ENCODE data around the gene DKC1.
A peak's percentile ranks its signal among the peaks of the same experiment; 100 is the strongest.

The DKC1 gene

DNA sequence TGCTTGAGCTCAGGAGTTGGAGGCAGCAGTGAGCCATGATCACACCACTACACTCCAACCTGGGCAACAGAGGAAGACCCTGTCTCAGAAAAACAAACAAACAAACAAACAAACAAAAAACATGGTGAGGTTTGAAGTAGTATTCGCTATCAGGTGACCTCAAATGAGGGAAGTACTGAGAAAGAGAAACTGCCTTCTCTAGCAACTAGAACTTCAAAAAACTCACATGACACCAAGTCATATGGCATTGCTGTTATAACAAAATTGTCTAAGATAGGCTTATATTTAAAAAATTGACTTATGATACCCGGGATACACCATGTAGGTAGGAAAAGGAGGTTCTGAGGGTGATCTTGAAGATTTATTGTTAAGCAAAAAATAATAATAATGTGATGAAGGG lies 32.4 kb downstream of the DKC1 start:
- H3K27ac Mint-ChIP-seq: no peak overlapping the region
- H3K4me3 Mint-ChIP-seq: no peak overlapping the region
- peaks cover 18% of the 10 kb centered on the region for H3K4me1 Mint-ChIP-seq
- ATAC-seq (no peak), DNase-seq (ENCODE audit: low spot score in 2 of 2) (no peak)
- H3K9me3 Mint-ChIP-seq: peaks cover 2% of the 10 kb centered on the region
- peaks cover 9% of the 10 kb centered on the region for H3K36me3 Mint-ChIP-seq

DNA sequence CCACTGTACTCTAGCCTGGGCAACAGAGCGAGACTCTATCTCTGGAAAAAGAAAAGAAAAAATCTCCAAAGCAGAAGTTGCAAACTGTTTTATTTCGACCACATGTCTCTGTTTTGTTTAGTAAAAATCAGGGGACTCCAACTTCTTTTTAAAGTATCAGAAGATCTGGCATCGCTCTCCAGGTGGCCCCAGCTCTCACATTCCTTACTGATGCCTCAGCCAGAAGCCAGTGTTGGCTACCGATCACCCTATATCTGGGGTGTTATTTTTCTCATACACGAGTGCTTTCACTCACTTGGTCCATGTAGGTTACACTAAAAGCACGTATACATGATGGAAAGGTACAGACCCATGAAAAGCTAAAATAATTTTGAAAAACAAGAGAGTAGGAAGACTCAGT lies 34.3 kb downstream of the DKC1 start:
- Mint-ChIP-seq H3K9me3 (peaks cover 2% of the 10 kb centered on the region), H3K36me3 (peaks cover 9% of the 10 kb centered on the region), H3K4me1 (peaks cover 22% of the 10 kb centered on the region), H3K27ac (no peak overlapping the region), H3K4me3 (no peak overlapping the region)
- ATAC-seq (no peak), DNase-seq (ENCODE audit: low spot score in 2 of 2) (no peak)

DNA sequence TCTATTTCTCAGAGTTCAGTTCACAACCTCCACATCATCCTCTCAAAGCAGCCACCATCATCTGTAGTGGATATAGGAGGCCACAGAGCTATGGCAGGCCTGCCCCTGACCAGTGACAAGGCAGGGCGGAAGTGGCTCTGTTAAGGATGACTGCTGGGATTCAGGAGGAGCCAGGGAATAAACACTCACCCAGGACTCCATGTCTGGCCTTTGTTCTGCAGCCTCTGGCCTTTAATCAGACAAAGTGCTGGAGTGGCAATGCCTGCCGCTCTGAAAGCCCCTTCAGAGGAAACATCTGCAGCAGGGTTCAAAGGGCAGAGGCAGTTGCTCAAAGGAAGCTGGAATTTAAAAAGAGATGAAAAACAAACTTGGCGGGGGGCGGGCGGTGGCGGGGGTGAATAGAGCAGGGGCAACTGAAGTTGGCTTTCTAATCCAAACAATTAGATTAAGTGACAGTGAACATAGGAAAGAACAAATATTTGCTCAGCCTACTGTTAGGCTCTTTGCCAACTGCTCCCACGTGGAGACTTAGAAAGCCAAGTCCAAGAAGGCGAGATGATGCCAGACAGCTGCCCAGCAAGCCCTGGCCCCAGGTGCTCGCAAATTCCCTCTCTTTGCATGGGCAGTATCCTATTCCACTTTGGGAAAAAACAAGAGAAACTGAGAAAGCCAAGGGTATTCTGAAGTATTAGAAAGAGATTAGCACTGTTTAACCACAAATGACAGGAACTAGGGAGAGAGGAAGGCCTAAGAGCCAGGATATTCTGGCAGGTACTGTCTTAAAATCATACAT lies 37.1 kb downstream of the DKC1 start:
- no peak for DNase-seq (ENCODE audit: low spot score in 2 of 2)
- Mint-ChIP-seq H3K9me3 (peaks cover 2% of the 10 kb centered on the region), H3K36me3 (peaks cover 9% of the 10 kb centered on the region), H3K4me3 (peak overlapping the region; percentile 65), H3K4me1 (peaks cover 27% of the 10 kb centered on the region), H3K27ac (peak overlapping the region; percentile 87)
- no peak for ATAC-seq

DNA sequence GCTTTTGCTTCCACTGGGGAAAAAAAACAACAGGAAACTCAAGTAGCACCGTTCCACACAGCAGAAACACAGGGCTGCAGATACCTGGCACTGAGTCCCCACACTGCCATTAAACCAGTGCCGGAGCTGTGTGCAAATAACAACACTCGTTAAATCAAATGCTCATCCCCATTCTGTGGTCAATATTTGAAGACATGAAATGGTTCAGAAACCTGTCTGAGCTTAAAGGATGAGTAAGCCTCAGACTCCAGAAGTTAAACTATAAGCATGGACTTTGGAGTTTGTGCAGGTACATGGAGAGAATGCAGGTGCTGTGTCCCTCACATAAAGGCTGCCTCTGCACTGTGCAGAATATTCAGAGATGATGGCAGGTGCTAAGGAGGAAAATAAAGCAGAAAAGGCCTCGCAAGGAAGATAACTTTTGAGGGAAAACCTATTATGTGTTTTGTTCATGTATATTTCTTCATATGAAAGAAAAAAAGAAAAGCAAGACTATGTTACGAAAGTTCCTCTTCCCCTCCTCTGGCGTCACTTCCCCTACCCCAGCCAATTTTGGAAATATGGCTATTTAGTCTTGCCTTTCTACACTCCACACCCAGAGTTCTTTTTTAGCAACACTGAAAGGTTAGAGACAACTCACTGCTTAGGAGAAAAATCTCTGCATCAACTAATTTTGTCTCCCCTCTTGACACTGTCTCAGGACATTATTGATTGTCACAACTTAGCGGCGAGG lies 38.0 kb downstream of the DKC1 start:
- DNase-seq (ENCODE audit: low spot score in 2 of 2): no peak
- peak overlapping the region; percentile 87 for H3K27ac Mint-ChIP-seq
- peaks cover 2% of the 10 kb centered on the region for H3K9me3 Mint-ChIP-seq
- H3K4me1 Mint-ChIP-seq: peaks cover 27% of the 10 kb centered on the region
- peaks cover 9% of the 10 kb centered on the region for H3K36me3 Mint-ChIP-seq
- no peak for ATAC-seq
- no peak overlapping the region for H3K4me3 Mint-ChIP-seq

DNA sequence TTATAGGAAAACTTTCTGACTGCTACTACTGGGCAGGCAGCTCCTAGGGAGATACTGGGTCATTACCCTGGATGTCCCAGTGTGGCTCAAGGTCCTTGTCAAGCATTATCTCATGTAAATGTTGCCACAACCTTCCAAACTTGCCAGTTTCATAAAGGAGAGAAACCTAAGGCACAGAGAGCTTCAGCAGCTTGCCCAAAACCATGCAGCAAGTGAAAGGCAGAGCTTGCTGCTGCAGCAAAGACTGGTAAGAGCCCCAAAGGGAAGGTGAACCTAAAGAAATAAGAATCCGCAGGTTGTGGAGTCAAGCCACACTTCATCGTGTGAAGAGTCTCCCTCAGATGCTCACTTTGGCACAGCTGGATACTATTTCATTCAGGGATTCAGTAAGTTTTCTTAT lies 40.3 kb downstream of the DKC1 start:
- Mint-ChIP-seq H3K27ac (no peak overlapping the region), H3K4me1 (peaks cover 27% of the 10 kb centered on the region), H3K4me3 (no peak overlapping the region), H3K9me3 (peaks cover 2% of the 10 kb centered on the region), H3K36me3 (peaks cover 9% of the 10 kb centered on the region)
- ATAC-seq (no peak), DNase-seq (ENCODE audit: low spot score in 2 of 2) (no peak)

DNA sequence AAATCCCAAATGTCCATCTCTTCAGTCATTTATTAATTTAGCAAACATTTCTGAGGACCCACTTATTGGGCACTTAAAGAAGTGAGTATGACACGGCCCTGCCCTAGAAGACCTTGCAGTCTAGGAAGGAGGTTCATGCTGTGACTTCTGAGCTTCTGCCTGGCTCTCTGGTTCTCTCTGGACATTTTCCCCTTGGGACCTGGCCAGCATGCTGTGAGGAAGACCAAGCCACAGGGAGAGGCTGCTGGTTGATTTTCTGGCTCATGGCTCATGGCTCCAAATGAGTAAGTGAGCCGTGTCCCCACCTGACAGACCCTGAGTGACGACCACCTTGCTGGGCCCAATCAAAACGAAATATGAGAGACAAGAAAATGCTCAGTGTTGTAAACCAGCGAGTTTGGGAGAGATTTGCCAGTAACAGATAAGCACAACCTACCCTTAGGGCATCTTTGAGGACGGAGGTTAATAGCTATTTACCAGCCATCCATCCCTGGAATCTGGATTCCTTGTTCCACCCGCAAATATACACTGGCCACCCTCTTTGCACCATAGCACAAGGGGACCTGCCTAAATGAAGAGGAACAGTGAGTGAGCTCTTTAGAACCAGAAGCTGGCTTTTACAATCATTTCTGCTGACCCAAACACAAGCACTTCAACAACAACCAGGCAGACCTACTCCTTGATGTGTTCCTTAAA lies 41.7 kb downstream of the DKC1 start:
- DNase-seq (ENCODE audit: low spot score in 2 of 2): no peak
- H3K27ac Mint-ChIP-seq: no peak overlapping the region
- H3K4me1 Mint-ChIP-seq: peaks cover 15% of the 10 kb centered on the region
- no peak for ATAC-seq
- peak overlapping the region; percentile 77 for H3K4me3 Mint-ChIP-seq
- peaks cover 3% of the 10 kb centered on the region for H3K36me3 Mint-ChIP-seq
- H3K9me3 Mint-ChIP-seq: no peaks in the 10 kb centered on the region

DNA sequence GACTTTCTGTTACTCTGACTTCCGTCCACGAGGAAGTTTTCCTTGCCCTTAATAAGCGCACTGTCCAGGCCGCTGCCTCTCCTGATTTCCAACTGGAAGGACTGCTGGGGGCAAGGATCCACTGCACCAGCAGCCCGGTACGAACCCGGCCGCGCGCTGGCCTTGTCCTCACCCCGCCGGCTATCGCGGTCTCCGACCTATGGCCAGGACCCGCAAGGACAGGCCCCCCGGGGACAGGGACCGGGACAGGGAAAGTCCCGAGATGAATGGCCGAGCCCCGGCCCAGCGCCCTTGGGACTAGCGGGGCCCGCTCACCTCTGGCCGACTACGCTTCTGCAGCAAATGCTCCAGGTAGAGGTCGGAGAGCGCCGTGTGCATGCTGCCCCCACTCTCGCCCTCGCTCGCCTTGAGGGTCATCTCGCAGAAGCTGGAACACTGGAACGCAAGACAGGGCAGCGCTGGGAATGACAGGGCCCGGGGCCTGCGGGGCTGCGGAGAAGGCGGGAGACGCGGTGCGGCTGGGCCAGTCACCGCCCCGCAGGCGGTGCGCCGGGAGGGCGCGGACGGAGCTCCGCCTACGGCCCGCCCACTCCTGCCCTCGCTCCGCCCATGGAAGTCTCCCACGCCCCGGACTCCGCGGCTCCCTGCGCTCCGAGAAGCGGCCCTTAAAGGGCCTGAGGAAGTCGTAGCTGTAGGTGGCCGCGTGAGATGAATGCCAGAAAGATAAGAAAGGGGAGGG lies 42.5 kb downstream of the DKC1 start, which contains the start of gene MPP1:
TSS of gene MPP1 (minus strand) at position 529 of the 739 bp plus-strand sequence. CDS start at position 417, 112 bp downstream.
- Mint-ChIP-seq H3K27ac (no peak within 1 kb of the TSS), H3K4me3 (peak within 1 kb of the TSS; percentile 77), H3K9me3 (no peaks in the 10 kb centered on the region), H3K4me1 (peaks cover 8% of the 10 kb centered on the region), H3K36me3 (no peaks in the 10 kb centered on the region)
- ATAC-seq (peak; percentile 85), DNase-seq (ENCODE audit: low spot score in 2 of 2) (peak; percentile 54 to 83)

DNA sequence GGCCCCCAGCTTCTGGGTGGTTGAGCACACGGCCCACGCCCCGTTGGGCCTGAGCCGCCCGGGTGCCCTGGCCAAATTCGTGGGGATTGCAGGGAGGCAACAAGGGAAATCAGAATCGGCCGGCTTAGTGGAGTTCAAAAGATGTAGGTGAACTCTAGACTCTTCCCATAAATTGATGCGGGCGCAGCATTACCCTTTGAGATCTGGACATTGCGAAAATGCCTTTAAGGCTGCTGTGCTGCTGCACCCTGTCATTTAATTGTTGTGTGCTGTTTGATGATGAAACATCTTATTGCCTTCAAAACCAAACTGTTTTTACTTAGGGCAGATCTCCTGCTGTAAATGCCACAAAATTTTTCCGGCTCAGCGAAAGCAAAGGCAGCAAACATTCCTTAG lies 43.0 kb downstream of the DKC1 start:
- H3K27ac Mint-ChIP-seq: no peak overlapping the region
- peak overlapping the region; percentile 77 for H3K4me3 Mint-ChIP-seq
- ATAC-seq: no peak
- no peak for DNase-seq (ENCODE audit: low spot score in 2 of 2)
- no peaks in the 10 kb centered on the region for H3K36me3 Mint-ChIP-seq
- H3K9me3 Mint-ChIP-seq: no peaks in the 10 kb centered on the region
- peaks cover 5% of the 10 kb centered on the region for H3K4me1 Mint-ChIP-seq

DNA sequence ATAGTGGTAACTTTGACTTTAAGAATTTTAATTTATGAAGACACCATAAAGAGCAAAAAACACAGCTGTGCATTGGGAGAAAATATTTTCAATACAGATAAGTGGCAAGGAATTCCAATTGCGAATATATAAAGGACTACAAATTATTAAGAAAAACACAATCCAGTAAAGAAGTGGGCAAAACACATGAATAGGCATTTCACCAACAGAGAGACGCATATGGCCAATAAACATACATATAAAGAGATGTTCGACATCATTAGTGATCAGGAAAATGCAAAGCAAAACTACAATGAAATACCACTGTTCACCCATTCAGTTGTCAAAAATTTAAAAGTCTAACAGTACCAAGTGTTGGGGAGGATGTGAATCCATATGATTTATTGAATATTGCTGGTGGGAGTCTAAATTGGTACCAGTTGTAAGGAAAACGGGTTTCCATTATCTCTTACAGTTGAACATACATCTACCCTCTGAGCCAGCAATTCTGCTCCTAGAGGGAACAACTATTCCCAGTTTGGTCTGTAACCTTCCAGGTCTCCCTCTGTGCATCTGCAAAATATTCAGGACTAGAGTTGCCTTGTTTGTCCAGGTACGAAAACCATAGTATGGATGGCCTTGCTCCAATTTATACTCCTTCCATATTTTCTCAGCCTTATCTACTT lies 44.3 kb downstream of the DKC1 start:
- H3K4me3 Mint-ChIP-seq: no peak overlapping the region
- ATAC-seq: no peak

DNA sequence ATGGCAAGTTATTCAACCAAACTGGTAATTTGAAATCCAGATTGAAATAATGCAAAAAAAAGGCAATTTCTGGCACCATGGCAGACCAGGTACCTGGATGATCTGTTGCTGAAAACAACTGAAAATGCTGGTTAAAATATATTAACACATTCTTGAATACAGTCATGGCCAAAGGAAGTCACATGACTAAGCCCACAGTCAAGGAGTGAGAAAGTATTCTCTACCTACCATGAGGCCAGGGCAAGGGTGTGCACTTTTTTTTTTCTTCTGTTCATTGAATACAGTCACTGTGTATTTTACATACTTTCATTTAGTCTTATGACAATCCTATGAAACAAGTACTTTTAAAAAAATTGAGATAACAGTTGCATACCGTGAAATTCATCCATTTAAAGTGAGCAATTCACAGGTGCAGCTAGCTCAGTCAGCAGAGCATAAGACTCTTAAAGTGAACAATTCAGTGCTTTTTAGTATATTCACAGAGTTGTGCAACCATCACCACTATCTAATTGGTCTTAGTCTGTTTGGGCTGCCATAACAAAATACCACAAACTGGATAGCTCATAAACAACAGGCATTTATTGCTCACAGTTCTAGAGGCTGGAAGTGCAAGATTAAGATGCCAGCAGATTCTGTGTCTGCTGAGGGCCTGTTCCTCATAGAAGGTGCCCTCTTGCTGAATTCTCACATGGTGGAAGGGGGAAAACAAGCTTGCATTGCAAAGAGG lies 47.4 kb downstream of the DKC1 start:
- Mint-ChIP-seq H3K36me3 (no peaks in the 10 kb centered on the region), H3K4me1 (no peaks in the 10 kb centered on the region), H3K4me3 (no peak overlapping the region), H3K27ac (no peak overlapping the region), H3K9me3 (no peaks in the 10 kb centered on the region)
- DNase-seq (ENCODE audit: low spot score in 2 of 2): no peak
- ATAC-seq: peak; percentile 88

More for the DNA sequence above, 44.3 kb downstream of the DKC1 start:
- H3K4me1 Mint-ChIP-seq: peaks cover 5% of the 10 kb centered on the region
- H3K36me3 Mint-ChIP-seq: no peaks in the 10 kb centered on the region
- no peaks in the 10 kb centered on the region for H3K9me3 Mint-ChIP-seq
- DNase-seq (ENCODE audit: low spot score in 2 of 2): no peak
- H3K27ac Mint-ChIP-seq: no peak overlapping the region

DNA sequence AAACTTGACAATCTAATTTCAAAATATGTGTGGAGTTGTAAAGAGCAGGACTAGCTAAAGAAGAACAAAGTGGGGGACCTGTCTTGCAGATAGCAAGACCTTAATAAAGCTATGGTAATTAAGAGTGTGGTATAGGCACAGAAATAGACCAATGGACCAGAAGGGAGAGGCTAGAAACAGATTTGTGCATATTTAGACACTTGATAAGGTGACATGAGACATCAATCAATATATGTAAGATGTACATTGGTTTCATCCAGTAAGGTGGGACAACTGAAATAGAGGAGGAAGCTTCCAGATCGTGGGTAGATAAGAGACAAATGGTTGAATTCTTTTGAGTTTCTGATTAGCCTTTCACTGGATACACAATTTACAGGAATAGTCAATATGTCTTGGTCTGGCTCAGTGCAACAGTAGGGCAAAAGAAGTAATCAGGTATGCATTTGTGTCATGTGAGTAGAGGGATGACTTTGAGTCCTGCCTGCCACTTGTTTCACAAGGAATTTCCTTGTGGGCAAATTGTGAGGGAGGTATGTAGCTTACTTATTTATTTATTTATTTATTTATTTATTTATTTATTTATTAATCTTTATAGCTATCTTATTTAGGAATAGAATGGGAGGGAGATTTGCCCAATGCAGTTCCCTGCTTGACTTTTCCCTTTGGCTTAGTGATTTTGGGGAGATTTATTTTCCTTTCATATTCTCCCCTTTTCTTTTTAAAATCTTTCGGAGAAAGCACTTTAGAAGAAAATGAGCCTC lies 49.9 kb downstream of the DKC1 start:
- H3K36me3 Mint-ChIP-seq: no peaks in the 10 kb centered on the region
- H3K27ac Mint-ChIP-seq: no peak overlapping the region
- no peaks in the 10 kb centered on the region for H3K9me3 Mint-ChIP-seq
- no peak for ATAC-seq
- DNase-seq (ENCODE audit: low spot score in 2 of 2): no peak
- H3K4me3 Mint-ChIP-seq: no peak overlapping the region
- H3K4me1 Mint-ChIP-seq: no peaks in the 10 kb centered on the region

DNA sequence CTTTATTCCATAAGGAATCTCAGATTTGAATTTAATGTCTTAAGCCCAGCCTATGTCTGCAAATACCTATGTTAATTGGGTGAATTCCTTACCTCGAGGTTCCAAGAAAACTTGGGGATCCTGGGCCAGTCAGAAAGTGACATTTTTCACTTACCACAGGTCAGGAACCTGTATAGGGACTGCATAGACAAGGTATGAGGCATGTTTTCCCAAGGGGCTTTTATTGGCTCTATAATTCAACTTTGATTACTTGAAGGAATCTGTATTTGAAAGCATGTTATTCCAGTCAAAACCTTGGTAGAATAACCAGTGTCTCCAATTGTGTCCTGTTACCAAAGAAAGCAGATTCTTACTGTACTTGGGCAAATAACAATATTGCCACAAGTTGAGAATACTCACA lies 51.1 kb downstream of the DKC1 start:
- Mint-ChIP-seq H3K4me1 (no peaks in the 10 kb centered on the region), H3K4me3 (no peak overlapping the region), H3K9me3 (no peaks in the 10 kb centered on the region), H3K27ac (no peak overlapping the region), H3K36me3 (no peaks in the 10 kb centered on the region)
- ATAC-seq: no peak
- no peak for DNase-seq (ENCODE audit: low spot score in 2 of 2)

DNA sequence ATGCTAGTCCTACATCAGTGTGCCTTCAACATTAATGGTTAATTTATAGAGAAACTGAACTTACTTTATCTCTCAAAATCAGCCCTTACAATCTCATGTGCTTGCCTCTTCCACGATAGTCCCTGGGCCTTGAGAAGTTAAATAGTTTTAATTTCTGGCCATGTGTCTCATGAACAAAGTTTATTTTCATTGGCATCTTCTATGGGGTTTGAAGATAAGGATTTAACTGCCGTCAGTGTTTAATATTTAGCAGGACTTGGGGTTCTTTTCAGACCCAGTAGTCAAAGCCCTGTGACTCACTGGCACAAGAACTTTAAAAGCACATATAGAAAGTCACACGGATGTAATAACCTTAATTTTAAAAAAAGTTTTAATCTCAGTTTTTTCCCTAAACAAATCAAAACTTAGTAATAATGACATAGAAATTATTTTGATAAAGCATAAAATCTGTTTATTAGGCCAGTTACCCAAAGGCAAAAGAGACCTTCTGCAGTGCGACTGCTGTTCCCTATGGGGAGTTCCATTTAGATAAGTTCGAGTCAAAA lies 52.7 kb downstream of the DKC1 start:
- Mint-ChIP-seq H3K4me1 (no peaks in the 10 kb centered on the region), H3K36me3 (no peaks in the 10 kb centered on the region), H3K4me3 (no peak overlapping the region), H3K9me3 (no peaks in the 10 kb centered on the region), H3K27ac (no peak overlapping the region)
- no peak for ATAC-seq
- no peak for DNase-seq (ENCODE audit: low spot score in 2 of 2)
